ENCODE measurements around the gene FXYD4. TPM values are rescaled to one million over a fixed set of nuclear protein-coding genes. Genes with fewer than 3 reads are reported as not detected.
A peak's percentile ranks its signal among the peaks of the same experiment; 100 is the strongest.

The FXYD4 gene
- total RNA-seq, 1 experiment from 2014 or later = not detected

- Histone ChIP-seq H3K9ac (ENCODE audit: low read length) (no peak overlapping the region), H3K36me3 (ENCODE audit: low read depth, low read length) (no peaks in the 10 kb centered on the region), H3K27me3 (ENCODE audit: low read length) (no peaks in the 10 kb centered on the region; the same call in 1 of the 2 replicates), H3K79me2 (ENCODE audit: low read length) (no peaks in the 10 kb centered on the region), H3K4me3 (ENCODE audit: low read length) (no peak overlapping the region), H3F3A (ENCODE audit: low read length, unreplicated experiment) (no peaks in the 10 kb centered on the region), H4K20me1 (ENCODE audit: low read length) (no peaks in the 10 kb centered on the region), H2AFZ (ENCODE audit: low read length) (peak overlapping the region; percentile 60), H3K4me1 (ENCODE audit: insufficient read depth, low read length) (peaks cover 18% of the 10 kb centered on the region; the same call in 1 of the 2 replicates), H3K4me2 (ENCODE audit: low read length) (peak overlapping the region; percentile 35), H3K27ac (ENCODE audit: low read length) (no peak overlapping the region), H3K9me3 (ENCODE audit: low read length) (no peaks in the 10 kb centered on the region), H3K9me2 (replicated peaks; ENCODE audit: low read length) (no peaks in the 10 kb centered on the region)
- no TSS peak for BruUV-seq (replicated peaks)
- ATAC-seq (peak; percentile 97), DNase-seq (peak; percentile 95)
- TF ChIP-seq EZH2 (IDR thresholded peaks at IDR 0.05; ENCODE audit: low read length, unreplicated experiment) = no peak
- no peak for TF ChIP-seq CTCF (conservative IDR thresholded peaks at IDR 0.05; ENCODE audit: low read depth, low read length)
- TF ChIP-seq EZH2phosphoT487 (IDR thresholded peaks at IDR 0.05; ENCODE audit: borderline replicate concordance, low read length) = no peak
- intact Hi-C loops (cut with micrococcal nuclease) = loop anchor here (1.0 to 10.0 kb wide), 2 partner anchors 16 to 116 kb away; no protein-coding TSS in a partner anchor
- ChIA-PET POLR2A (ENCODE audit: unreplicated experiment) (no interaction called here), CTCF (no interaction called here)
Measured at GRCh38 chr10:43340619-43341018, 30.8 kb upstream of the FXYD4 start.

DNA sequence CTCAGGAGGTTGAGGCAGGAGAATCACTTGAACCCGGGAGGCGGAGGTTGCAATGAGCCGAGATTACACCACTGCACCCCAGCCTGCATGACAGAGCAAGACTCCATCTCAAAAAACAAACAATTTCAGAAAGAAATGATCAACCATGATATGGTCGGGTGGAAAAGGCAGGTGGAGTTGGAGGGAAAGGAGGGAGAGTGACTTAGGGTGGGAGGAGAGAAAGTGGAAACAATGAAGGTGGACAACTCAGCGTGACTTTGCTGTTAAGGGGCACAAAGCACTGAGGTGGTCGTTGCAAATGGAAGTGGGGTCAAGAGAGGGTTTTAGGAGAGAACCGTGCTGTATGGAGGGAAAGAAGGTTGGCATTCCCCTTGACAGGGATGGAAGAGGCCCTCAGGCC is 30.0 kb upstream of the FXYD4 start:
- H3K9me3 ChIP-seq (ENCODE audit: low read length) = no peaks in the 10 kb centered on the region
- intact Hi-C loops (cut with micrococcal nuclease) = loop anchor here (10.0 kb wide), 1 partner anchor 117 kb away; no protein-coding TSS in a partner anchor
- POLR2A ChIA-PET (ENCODE audit: unreplicated experiment) = no interaction called here
- CTCF ChIA-PET = no interaction called here
- H3K27ac ChIP-seq (ENCODE audit: low read length) = no peak overlapping the region
- no peaks in the 10 kb centered on the region for H3F3A ChIP-seq (ENCODE audit: low read length, unreplicated experiment)
- H3K4me1 ChIP-seq (ENCODE audit: insufficient read depth, low read length) = peaks cover 18% of the 10 kb centered on the region; the same call in 1 of the 2 replicates
- H3K36me3 ChIP-seq (ENCODE audit: low read depth, low read length) = no peaks in the 10 kb centered on the region
- H3K9ac ChIP-seq (ENCODE audit: low read length) = no peak overlapping the region
- ATAC-seq = no peak
- no peaks in the 10 kb centered on the region for H3K79me2 ChIP-seq (ENCODE audit: low read length)
- no peak for TF ChIP-seq EZH2phosphoT487 (IDR thresholded peaks at IDR 0.05; ENCODE audit: borderline replicate concordance, low read length)
- no peak for TF ChIP-seq EZH2 (IDR thresholded peaks at IDR 0.05; ENCODE audit: low read length, unreplicated experiment)
- TF ChIP-seq CTCF (conservative IDR thresholded peaks at IDR 0.05; ENCODE audit: low read depth, low read length) = no peak
- no peak overlapping the region for H3K4me2 ChIP-seq (ENCODE audit: low read length)
- DNase-seq = no peak
- no TSS peak for BruUV-seq (replicated peaks)
- H3K9me2 ChIP-seq (replicated peaks; ENCODE audit: low read length) = no peaks in the 10 kb centered on the region
- no peak overlapping the region for H3K4me3 ChIP-seq (ENCODE audit: low read length)
- H2AFZ ChIP-seq (ENCODE audit: low read length) = no peak overlapping the region
- no peaks in the 10 kb centered on the region for H4K20me1 ChIP-seq (ENCODE audit: low read length)
- H3K27me3 ChIP-seq (ENCODE audit: low read length) = no peaks in the 10 kb centered on the region

DNA sequence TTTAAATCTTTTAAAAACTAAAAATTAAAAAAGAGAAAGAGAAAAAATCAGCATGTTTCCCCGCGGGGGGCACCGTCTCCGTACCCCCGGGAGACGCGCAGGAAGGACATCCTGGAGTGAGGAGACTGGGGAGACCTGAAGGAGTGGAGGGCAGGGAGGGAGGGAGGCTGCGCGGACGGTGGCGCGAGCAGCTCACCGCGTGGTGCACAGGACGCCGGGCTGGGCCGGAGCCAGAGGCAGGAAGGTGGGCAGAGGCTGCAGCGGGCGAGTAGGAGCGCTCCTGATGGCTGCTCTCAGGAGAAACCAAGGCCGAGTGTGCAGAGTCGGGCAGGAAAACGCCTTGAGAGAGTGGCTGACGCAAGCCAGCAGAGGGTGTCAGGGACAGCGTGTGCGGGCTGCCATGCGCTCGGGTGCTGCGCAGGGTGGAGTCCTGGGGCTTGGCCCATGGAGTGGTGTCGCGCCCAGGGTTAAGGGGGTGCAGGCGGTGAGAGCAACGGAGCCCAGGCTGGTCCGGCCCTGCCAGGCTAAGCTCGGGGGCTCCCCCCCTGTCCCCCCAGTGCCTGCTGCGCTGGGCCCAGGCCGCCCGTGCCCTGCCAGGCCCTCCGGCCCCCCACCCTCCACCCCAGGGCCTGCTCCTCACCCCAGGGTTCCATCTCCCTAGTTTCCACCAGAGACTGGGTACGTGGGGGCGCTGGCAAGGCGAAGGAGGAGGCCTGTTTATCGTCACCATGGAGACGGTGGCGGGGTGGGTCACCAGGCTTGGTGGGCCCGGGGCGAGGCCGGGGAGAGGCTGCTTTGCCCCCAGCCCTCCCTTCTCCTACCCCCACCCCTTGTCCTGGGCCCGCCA is 28.9 kb upstream of the FXYD4 start:
- Histone ChIP-seq H3K9me3 (ENCODE audit: low read length) (no peaks in the 10 kb centered on the region), H3K36me3 (ENCODE audit: low read depth, low read length) (no peaks in the 10 kb centered on the region), H4K20me1 (ENCODE audit: low read length) (no peaks in the 10 kb centered on the region), H3K4me2 (ENCODE audit: low read length) (no peak overlapping the region), H3K9ac (ENCODE audit: low read length) (no peak overlapping the region), H3K27me3 (ENCODE audit: low read length) (no peaks in the 10 kb centered on the region), H2AFZ (ENCODE audit: low read length) (no peak overlapping the region), H3F3A (ENCODE audit: low read length, unreplicated experiment) (no peaks in the 10 kb centered on the region), H3K79me2 (ENCODE audit: low read length) (no peaks in the 10 kb centered on the region), H3K4me1 (ENCODE audit: insufficient read depth, low read length) (peaks cover 18% of the 10 kb centered on the region; the same call in 1 of the 2 replicates), H3K27ac (ENCODE audit: low read length) (no peak overlapping the region), H3K9me2 (replicated peaks; ENCODE audit: low read length) (no peaks in the 10 kb centered on the region), H3K4me3 (ENCODE audit: low read length) (no peak overlapping the region)
- ATAC-seq (no peak), DNase-seq (no peak)
- POLR2A ChIA-PET (ENCODE audit: unreplicated experiment) = no interaction called here
- BruUV-seq (replicated peaks) = no TSS peak
- CTCF ChIA-PET = no interaction called here
- TF ChIP-seq CTCF (conservative IDR thresholded peaks at IDR 0.05; ENCODE audit: low read depth, low read length) (no peak), EZH2phosphoT487 (IDR thresholded peaks at IDR 0.05; ENCODE audit: borderline replicate concordance, low read length) (no peak), EZH2 (IDR thresholded peaks at IDR 0.05; ENCODE audit: low read length, unreplicated experiment) (no peak)
- intact Hi-C loops (cut with micrococcal nuclease) = loop anchor here (10.0 kb wide), 1 partner anchor 118 kb away; no protein-coding TSS in a partner anchor
